ENCODE results near the gene EEF1AKMT4. TPM values are rescaled to one million over a fixed set of nuclear protein-coding genes. Genes with fewer than 3 reads are reported as not detected.

The EEF1AKMT4 gene
- total and polyA plus RNA-seq, 2 of the 8 experiments (the other 6 are each of a cell fraction or from before 2014, with no cell fraction given) = 9.3 to 30.1 TPM

- TF ChIP-seq RBBP5 (IDR thresholded peaks at IDR 0.05; ENCODE audit: borderline replicate concordance, low read depth, low read length) (no peak), KDM5A (IDR thresholded peaks at IDR 0.05; ENCODE audit: low read length) (no peak), CHD7 (IDR thresholded peaks at IDR 0.05; ENCODE audit: insufficient replicate concordance, low read length) (no peak), CBX5 (IDR thresholded peaks at IDR 0.05; ENCODE audit: low read depth, low read length) (no peak), SRF (IDR thresholded peaks at IDR 0.05; ENCODE audit: low read depth, low read length) (no peak), TCF12 (IDR thresholded peaks at IDR 0.05; ENCODE audit: low read depth, low read length) (no peak), RAD21 (IDR thresholded peaks at IDR 0.05 in 1 of 2, conservative IDR thresholded peaks at IDR 0.05 in 1 of 2; ENCODE audit: low read depth in 2 of 2, low read length in 2 of 2) (no peak)
These were observed 57.0 kb downstream of the EEF1AKMT4 start (continued) for GRCh38 chr3:184306341-184306972.

Data from H1 (cell line).